PC-9 (cell line): ENCODE measurements around the gene SRGAP1. TPM values are rescaled to one million over a fixed set of nuclear protein-coding genes. Genes with fewer than 3 reads are reported as not detected.
"Not testable (repeated sequence)": the region's sequence is repeated elsewhere in the genome, so short reads cannot be mapped to it uniquely, and the experiment has no call there.

Experiments used
- BruUV-seq: library from RNA; stranded (reverse); fragments of 400-500 nt; replicated peaks from 2 replicates; lab custom pipeline; 2021; lab: Mats Ljungman, UMichigan
- CTCF ChIA-PET: fragments of 300-600 bp; sonication (Branson Sonifier 250); formaldehyde crosslinking; loops from one replicate; lab custom pipeline; 2022; ENCODE audit warnings: antibody characterized with exemption; lab: Charles Lee
- POLR2A ChIA-PET: fragments of 300-600 bp; sonication (Branson Sonifier 250); formaldehyde crosslinking; loops from one replicate; lab custom pipeline; 2022; ENCODE audit warnings: antibody characterized with exemption; ENCODE audit not compliant: unreplicated experiment; lab: Charles Lee
- DNase-seq, 2 experiments: peaks; one replicate each; pipeline versions ENCODE4 v3.0.0 to v3.0.0-alpha.2; 2015 to 2022; ENCODE audit warnings: mixed read lengths in 1 of 2
- H2AFZ ChIP-seq: fragments of 200-600 bp; sonication (generic); 2 replicates; pipeline ENCODE4 v1.8.1; 2017; ENCODE audit warnings: antibody characterized with exemption
- H3F3A ChIP-seq: fragments of 200-600 bp; sonication (generic); 2 replicates; pipeline ENCODE4 v1.8.1; 2017; ENCODE audit warnings: antibody characterized with exemption, mild to moderate bottlenecking, low read depth; ENCODE audit not compliant: insufficient read depth
- H3K27ac ChIP-seq: fragments of 200-600 bp; sonication (generic); 2 replicates; pipeline ENCODE4 v1.6.1; 2016; ENCODE audit warnings: mixed run types
- H3K27me3 ChIP-seq: fragments of 200-600 bp; sonication (generic); 2 replicates; pipeline ENCODE4 v1.6.1; 2016; ENCODE audit warnings: low read depth, mixed run types; ENCODE audit not compliant: insufficient read depth
- H3K36me3 ChIP-seq: fragments of 200-600 bp; sonication (generic); 2 replicates; pipeline ENCODE4 v1.6.1; 2016; ENCODE audit warnings: low read depth, mixed run types
- H3K4me1 ChIP-seq: fragments of 200-600 bp; sonication (generic); replicated peaks from 2 replicates; pipeline ENCODE4 v1.6.1; 2016; ENCODE audit warnings: mixed run types; ENCODE audit not compliant: insufficient read depth
- H3K4me2 ChIP-seq: fragments of 200-600 bp; sonication (generic); 2 replicates; pipeline ENCODE4 v1.6.1; 2017; ENCODE audit warnings: mixed run types
- H3K4me3 ChIP-seq: fragments of 200-600 bp; sonication (generic); 2 replicates; pipeline ENCODE4 v1.6.1; 2016; ENCODE audit warnings: mixed run types
- H3K79me2 ChIP-seq: fragments of 200-600 bp; sonication (generic); 2 replicates; pipeline ENCODE4 v1.6.1; 2017; ENCODE audit warnings: low read depth, mixed run types
- H3K9me2 ChIP-seq: fragments of 200-600 bp; sonication (generic); 2 replicates; pipeline ENCODE4 v1.8.1; 2017; ENCODE audit warnings: mild to moderate bottlenecking; ENCODE audit not compliant: insufficient read depth
- H3K9me3 ChIP-seq: fragments of 200-600 bp; sonication (generic); 2 replicates; pipeline ENCODE4 v1.8.1; 2016; ENCODE audit warnings: low read depth; ENCODE audit not compliant: insufficient read depth
- H4K20me1 ChIP-seq: fragments of 200-600 bp; sonication (generic); 2 replicates; pipeline ENCODE4 v1.8.1; 2017; ENCODE audit not compliant: insufficient read depth
- EZH2 ChIP-seq: fragments of 200-600 bp; sonication (generic); IDR thresholded peaks from 2 replicates; pipeline ENCODE4 v1.8.0; 2017; ENCODE audit warnings: antibody characterized with exemption, low read depth
- intact Hi-C: fragments of 100-400 bp; cut with micrococcal nuclease; formaldehyde crosslinking; loops from one replicate; pipeline ENCODE4 v1.10.0; 2022; ENCODE audit not compliant: unreplicated experiment
- total RNA-seq: library from RNA; stranded (reverse); gene quantifications from 2 replicates; pipeline ENCODE4 v1.2.3, GENCODE V29; 2021
- TF ChIP-seq, protein P1 (sequence below): fragments of 200-600 bp; sonication (generic); conservative IDR thresholded peaks from 2 replicates; pipeline ENCODE4 v1.6.1; 2017; ENCODE audit warnings: mixed run types, antibody characterized with exemption, mild to moderate bottlenecking, moderate library complexity

SRGAP1 gene
- total RNA-seq, 1 experiment from 2014 or later: 24.5 TPM

DNA sequence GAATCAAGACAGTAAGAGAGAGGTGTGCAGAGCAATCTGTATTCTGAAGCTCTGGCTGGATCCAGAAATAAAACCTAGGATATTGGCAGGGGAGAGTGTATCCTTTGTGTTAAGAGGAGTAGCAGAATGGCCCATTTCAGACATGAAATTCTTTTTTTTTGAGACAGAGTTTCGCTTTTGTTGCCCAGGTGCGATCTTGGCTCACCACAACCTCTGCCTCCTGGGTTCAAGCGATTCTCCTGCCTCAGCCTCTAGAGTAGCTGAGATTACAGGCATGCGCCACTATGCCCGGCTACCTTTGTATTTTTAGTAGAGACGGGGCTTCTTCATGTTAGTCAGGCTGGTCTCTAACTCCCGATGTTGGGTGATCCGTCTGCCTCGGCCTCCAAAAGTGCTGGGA, 6.1 kb upstream of the SRGAP1 start:
- no peak overlapping the region for H3K27ac ChIP-seq
- H3K4me1 ChIP-seq: 0 out of 2 replicates have a peak, but pooled peaks cover 4% of the 10 kb centered on the region
- H3K79me2 ChIP-seq: no peaks in the 10 kb centered on the region
- no peaks in the 10 kb centered on the region for H3K36me3 ChIP-seq
- DNase-seq: no peak
- ChIA-PET CTCF (no interaction called here), POLR2A (no interaction called here)
- no peak overlapping the region for H2AFZ ChIP-seq
- no peak overlapping the region for H3K4me2 ChIP-seq
- H3K9me3 ChIP-seq: no peaks in the 10 kb centered on the region
- BruUV-seq: no TSS peak
- TF ChIP-seq, protein P1, sequence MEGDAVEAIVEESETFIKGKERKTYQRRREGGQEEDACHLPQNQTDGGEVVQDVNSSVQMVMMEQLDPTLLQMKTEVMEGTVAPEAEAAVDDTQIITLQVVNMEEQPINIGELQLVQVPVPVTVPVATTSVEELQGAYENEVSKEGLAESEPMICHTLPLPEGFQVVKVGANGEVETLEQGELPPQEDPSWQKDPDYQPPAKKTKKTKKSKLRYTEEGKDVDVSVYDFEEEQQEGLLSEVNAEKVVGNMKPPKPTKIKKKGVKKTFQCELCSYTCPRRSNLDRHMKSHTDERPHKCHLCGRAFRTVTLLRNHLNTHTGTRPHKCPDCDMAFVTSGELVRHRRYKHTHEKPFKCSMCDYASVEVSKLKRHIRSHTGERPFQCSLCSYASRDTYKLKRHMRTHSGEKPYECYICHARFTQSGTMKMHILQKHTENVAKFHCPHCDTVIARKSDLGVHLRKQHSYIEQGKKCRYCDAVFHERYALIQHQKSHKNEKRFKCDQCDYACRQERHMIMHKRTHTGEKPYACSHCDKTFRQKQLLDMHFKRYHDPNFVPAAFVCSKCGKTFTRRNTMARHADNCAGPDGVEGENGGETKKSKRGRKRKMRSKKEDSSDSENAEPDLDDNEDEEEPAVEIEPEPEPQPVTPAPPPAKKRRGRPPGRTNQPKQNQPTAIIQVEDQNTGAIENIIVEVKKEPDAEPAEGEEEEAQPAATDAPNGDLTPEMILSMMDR: no peak
- TF ChIP-seq EZH2: no peak
- H3K4me3 ChIP-seq: no peak overlapping the region
- no peaks in the 10 kb centered on the region for H4K20me1 ChIP-seq
- peaks cover 3% of the 10 kb centered on the region for H3F3A ChIP-seq
- no peaks in the 10 kb centered on the region for H3K27me3 ChIP-seq
- intact Hi-C loops: no loop called here
- H3K9me2 ChIP-seq: no peaks in the 10 kb centered on the region

- no peak overlapping the region for H3K27ac ChIP-seq
- CTCF ChIA-PET: interaction anchor here (0.9 kb wide), 1 partner anchor 340 kb away, joined by 3 read pairs; no protein-coding TSS in a partner anchor
- H4K20me1 ChIP-seq: no peaks in the 10 kb centered on the region
Observed at GRCh38 chr12:63841011-63841410, 3.5 kb upstream of the SRGAP1 start.

GRCh38 chr12:63841571-63841970, 2.9 kb upstream of the SRGAP1 start:
- TF ChIP-seq, protein P1: no peak
- no peak for TF ChIP-seq EZH2
- no peak for DNase-seq
- H3K27me3 ChIP-seq: no peaks in the 10 kb centered on the region
- no peak overlapping the region for H3K4me3 ChIP-seq
- POLR2A ChIA-PET: no interaction called here
- intact Hi-C loops: loop anchor here (5.0 to 10.0 kb wide), 2 partner anchors 153 to 396 kb away; no protein-coding TSS in a partner anchor
- no peaks in the 10 kb centered on the region for H4K20me1 ChIP-seq
- H3K4me1 ChIP-seq: peaks cover 6% of the 10 kb centered on the region
- no peak overlapping the region for H3K27ac ChIP-seq
- H3K36me3 ChIP-seq: no peaks in the 10 kb centered on the region
- H3K79me2 ChIP-seq: peaks cover 26% of the 10 kb centered on the region
- no peak overlapping the region for H3K4me2 ChIP-seq
- no peaks in the 10 kb centered on the region for H3K9me3 ChIP-seq
- no peak overlapping the region for H2AFZ ChIP-seq
- H3F3A ChIP-seq: peaks cover 14% of the 10 kb centered on the region
- no TSS peak for BruUV-seq
- no peaks in the 10 kb centered on the region for H3K9me2 ChIP-seq
- CTCF ChIA-PET: interaction anchor here (0.9 kb wide), 1 partner anchor 340 kb away, joined by 3 read pairs; no protein-coding TSS in a partner anchor

More at GRCh38 chr12:63841011-63841410, 3.5 kb upstream of the SRGAP1 start:
- no peak overlapping the region for H3K4me2 ChIP-seq
- peaks cover 20% of the 10 kb centered on the region for H3K79me2 ChIP-seq
- intact Hi-C loops: loop anchor here (5.0 to 10.0 kb wide), 2 partner anchors 154 to 396 kb away; no protein-coding TSS in a partner anchor
- no peak overlapping the region for H2AFZ ChIP-seq
- no peak for DNase-seq
- peaks cover 4% of the 10 kb centered on the region; the same call in 1 of the 2 replicates for H3K4me1 ChIP-seq
- H3K9me3 ChIP-seq: no peaks in the 10 kb centered on the region
- H3K4me3 ChIP-seq: no peak overlapping the region
- TF ChIP-seq, protein P1: no peak
- TF ChIP-seq EZH2: no peak
- H3K27me3 ChIP-seq: no peaks in the 10 kb centered on the region
- BruUV-seq: no TSS peak
- H3K36me3 ChIP-seq: no peaks in the 10 kb centered on the region
- H3K9me2 ChIP-seq: no peaks in the 10 kb centered on the region
- H3F3A ChIP-seq: peaks cover 8% of the 10 kb centered on the region
- POLR2A ChIA-PET: no interaction called here

DNA sequence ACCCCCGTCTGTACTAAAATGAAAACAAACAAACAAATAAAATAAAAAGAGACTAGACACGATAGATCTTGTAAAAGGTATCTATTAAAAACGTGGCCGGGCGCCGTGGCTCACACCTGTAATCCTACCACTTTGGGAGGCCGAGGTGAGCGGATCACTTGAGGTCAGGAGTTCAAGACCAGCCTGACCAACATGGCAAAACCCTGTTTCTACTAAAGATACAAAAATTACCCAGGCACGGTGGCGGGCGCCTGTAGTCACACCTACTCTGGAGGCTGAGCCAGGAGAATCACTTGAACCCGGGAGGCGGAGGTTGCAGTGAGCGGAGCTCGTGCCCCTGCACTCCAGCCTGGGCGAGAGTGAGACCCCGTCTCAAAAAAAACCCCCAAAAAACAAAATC, 1.8 kb upstream of the SRGAP1 start:
- H4K20me1 ChIP-seq, POLR2A ChIA-PET: not testable (repeated sequence)
- intact Hi-C loops: loop anchor here (5.0 to 10.0 kb wide), 2 partner anchors 152 to 395 kb away; no protein-coding TSS in a partner anchor

More for the DNA sequence above, 1.8 kb upstream of the SRGAP1 start:
- H3K27ac ChIP-seq, H3K4me3 ChIP-seq, DNase-seq, H2AFZ ChIP-seq, H3K9me2 ChIP-seq, H3K9me3 ChIP-seq, BruUV-seq, H3K27me3 ChIP-seq, CTCF ChIA-PET, H3K36me3 ChIP-seq, H3K4me2 ChIP-seq: not testable (repeated sequence)
- Histone ChIP-seq H3K79me2 (peaks cover 37% of the 10 kb centered on the region), H3K4me1 (peaks cover 18% of the 10 kb centered on the region), H3F3A (peaks cover 16% of the 10 kb centered on the region)
